SK-N-SH treated with all-trans-retinoic acid at 6 μM for 48 hours (cell line): ENCODE results near the gene GFRA1.

Experiments used
- ATAC-seq: fragments of 200-7000 bp; cut with Tn5 transposase; 3 replicates; pipeline ENCODE4 v1.9.1; 2020; ENCODE audit warnings: mild to moderate bottlenecking, moderate library complexity
- ARNTL ChIP-seq: fragments of 450-650 bp; formaldehyde crosslinking; IDR thresholded peaks from 2 replicates; pipeline ENCODE4 v1.5.0; 2020; ENCODE audit warnings: low read depth, mild to moderate bottlenecking, moderate library complexity, borderline replicate concordance
- BACH2 ChIP-seq: fragments of 250-450 bp; sonication (Bioruptor Pico); IDR thresholded peaks from 2 replicates; pipeline ENCODE4 v1.9.0; 2021; ENCODE audit warnings: mild to moderate bottlenecking, borderline replicate concordance
- CSDC2 ChIP-seq: fragments of 250-450 bp; sonication (Bioruptor Pico); IDR thresholded peaks from 2 replicates; pipeline ENCODE4 v1.5.0; 2020; ENCODE audit warnings: mild to moderate bottlenecking, moderate library complexity
- ESRRG ChIP-seq: fragments of 250-450 bp; sonication (Bioruptor Pico); IDR thresholded peaks from 2 replicates; pipeline ENCODE4 v1.6.1; 2021; ENCODE audit warnings: mild to moderate bottlenecking
- GLIS3 ChIP-seq: fragments of 250-450 bp; sonication (Bioruptor Pico); IDR thresholded peaks from 2 replicates; pipeline ENCODE4 v1.5.0; 2020; ENCODE audit warnings: mild to moderate bottlenecking, moderate library complexity
- ISL1 ChIP-seq: fragments of 250-450 bp; sonication (Bioruptor Pico); IDR thresholded peaks from 2 replicates; pipeline ENCODE4 v2.1.2; 2022; ENCODE audit warnings: mild to moderate bottlenecking, moderate library complexity
- OSR1 ChIP-seq: fragments of 250-450 bp; sonication (Bioruptor Pico); IDR thresholded peaks from 2 replicates; pipeline ENCODE4 v1.8.0; 2022; ENCODE audit warnings: moderate library complexity, mild to moderate bottlenecking, inconsistent platforms
- PPARA ChIP-seq: fragments of 250-450 bp; sonication (Bioruptor Pico); IDR thresholded peaks from 2 replicates; pipeline ENCODE4 v1.5.0; 2020; ENCODE audit warnings: mild to moderate bottlenecking, borderline replicate concordance
- RARB ChIP-seq: fragments of 250-450 bp; sonication (Bioruptor Pico); IDR thresholded peaks from 2 replicates; pipeline ENCODE4 v1.8.0; 2021; ENCODE audit warnings: mild to moderate bottlenecking, moderate library complexity
- SNAI2 ChIP-seq: fragments of 250-450 bp; sonication (Bioruptor Pico); IDR thresholded peaks from 2 replicates; pipeline ENCODE4 v1.5.0; 2020; ENCODE audit warnings: mild to moderate bottlenecking, moderate library complexity
- TCF4 ChIP-seq: fragments of 250-450 bp; sonication (Bioruptor Pico); IDR thresholded peaks from 2 replicates; pipeline ENCODE4 v1.8.0; 2021; ENCODE audit warnings: mild to moderate bottlenecking, moderate library complexity, borderline replicate concordance
- TOX ChIP-seq: fragments of 250-450 bp; sonication (Bioruptor Pico); IDR thresholded peaks from 2 replicates; pipeline ENCODE4 v1.8.0; 2021; ENCODE audit warnings: mild to moderate bottlenecking, moderate library complexity, borderline replicate concordance
- ZC3H10 ChIP-seq: fragments of 250-450 bp; sonication (Bioruptor Pico); IDR thresholded peaks from 2 replicates; pipeline ENCODE4 v1.5.1; 2021; ENCODE audit warnings: mild to moderate bottlenecking, moderate library complexity
- ZFP3 ChIP-seq: fragments of 250-450 bp; sonication (Bioruptor Pico); IDR thresholded peaks from 2 replicates; pipeline ENCODE4 v1.5.0; 2020; ENCODE audit warnings: mild to moderate bottlenecking, moderate library complexity
- ZFP30 ChIP-seq: fragments of 450-650 bp; formaldehyde crosslinking; IDR thresholded peaks from 2 replicates; pipeline ENCODE4 v1.5.0; 2022; ENCODE audit warnings: mild to moderate bottlenecking, moderate library complexity
- ZNF565 ChIP-seq: fragments of 450-650 bp; formaldehyde crosslinking; conservative IDR thresholded peaks from 2 replicates; pipeline ENCODE4 v1.5.0; 2020; ENCODE audit warnings: low read depth, mild to moderate bottlenecking, moderate library complexity
- ZNF70 ChIP-seq: fragments of 450-650 bp; formaldehyde crosslinking; IDR thresholded peaks from 2 replicates; pipeline ENCODE4 v1.5.0; 2020; ENCODE audit warnings: mild to moderate bottlenecking, moderate library complexity
- ZNF8 ChIP-seq: fragments of 450-650 bp; formaldehyde crosslinking; IDR thresholded peaks from 2 replicates; pipeline ENCODE4 v1.5.0; 2020; ENCODE audit warnings: mild to moderate bottlenecking, moderate library complexity
- TF ChIP-seq, protein P1 (sequence below): fragments of 250-450 bp; sonication (Bioruptor Pico); IDR thresholded peaks from 2 replicates; pipeline ENCODE4 v1.8.0; 2021; ENCODE audit warnings: low read depth, mild to moderate bottlenecking, moderate library complexity, borderline replicate concordance
- TF ChIP-seq, protein P2 (sequence below): fragments of 250-450 bp; sonication (Bioruptor Pico); IDR thresholded peaks from 2 replicates; pipeline ENCODE4 v1.8.0; 2020; ENCODE audit warnings: mild to moderate bottlenecking, moderate library complexity, borderline replicate concordance
- TF ChIP-seq, protein P3 (sequence below): fragments of 250-450 bp; sonication (Bioruptor Pico); IDR thresholded peaks from 2 replicates; pipeline ENCODE4 v1.5.1; 2020; ENCODE audit warnings: low read depth, mild to moderate bottlenecking, moderate library complexity
- TF ChIP-seq, protein P4 (sequence below): fragments of 250-450 bp; sonication (Bioruptor Pico); IDR thresholded peaks from 2 replicates; pipeline ENCODE4 v1.5.0; 2020; ENCODE audit warnings: mild to moderate bottlenecking, moderate library complexity

The GFRA1 gene

DNA sequence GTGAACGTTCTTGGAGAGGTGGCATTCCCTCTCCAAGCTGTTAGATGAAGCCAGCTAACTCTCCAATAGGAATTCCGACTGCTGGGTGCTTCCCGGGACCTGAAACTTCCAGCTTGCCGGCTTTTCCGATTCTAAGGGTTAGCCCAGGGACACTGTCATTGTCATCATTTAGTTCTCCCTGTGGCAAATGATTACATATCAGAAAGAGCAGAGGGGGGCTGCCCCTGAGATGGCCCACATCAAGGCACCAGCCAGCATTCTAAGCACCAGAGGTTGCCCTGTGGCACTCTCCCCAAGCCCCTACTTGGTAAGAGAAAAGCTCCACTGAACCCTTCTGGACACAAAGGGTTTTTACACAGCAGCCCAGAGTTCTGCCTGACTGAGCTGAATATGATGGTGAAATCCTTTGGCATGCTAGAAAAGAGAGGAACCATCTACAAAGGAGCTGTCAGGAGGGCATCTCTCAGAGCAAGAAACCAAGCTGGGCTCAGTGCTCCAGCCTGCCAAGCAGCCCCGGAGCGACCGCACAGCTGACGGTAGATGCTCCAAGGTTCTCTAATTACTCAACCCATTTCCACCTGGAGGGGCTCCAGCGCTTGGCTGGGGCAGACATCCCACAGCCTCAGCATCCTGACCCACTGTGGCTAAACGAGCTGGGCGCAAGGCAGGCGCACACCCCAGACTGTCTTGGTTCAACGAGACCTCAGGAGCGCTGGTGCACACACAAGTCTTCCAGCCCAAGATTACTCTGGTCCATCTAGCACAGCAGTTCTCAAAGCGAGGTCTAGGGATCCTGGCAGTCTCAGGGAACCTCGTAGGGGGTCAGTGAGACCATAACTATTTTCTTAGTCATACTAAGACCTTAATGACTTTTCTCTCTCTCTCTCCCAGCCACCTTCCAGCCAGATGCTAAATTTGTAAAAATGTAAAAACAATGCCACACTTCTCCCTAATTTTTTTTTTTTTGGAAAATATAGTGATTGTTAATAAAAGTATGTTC is 160.5 kb downstream of the GFRA1 start:
- TF ChIP-seq ZNF8: no peak
- ATAC-seq: no peak

DNA sequence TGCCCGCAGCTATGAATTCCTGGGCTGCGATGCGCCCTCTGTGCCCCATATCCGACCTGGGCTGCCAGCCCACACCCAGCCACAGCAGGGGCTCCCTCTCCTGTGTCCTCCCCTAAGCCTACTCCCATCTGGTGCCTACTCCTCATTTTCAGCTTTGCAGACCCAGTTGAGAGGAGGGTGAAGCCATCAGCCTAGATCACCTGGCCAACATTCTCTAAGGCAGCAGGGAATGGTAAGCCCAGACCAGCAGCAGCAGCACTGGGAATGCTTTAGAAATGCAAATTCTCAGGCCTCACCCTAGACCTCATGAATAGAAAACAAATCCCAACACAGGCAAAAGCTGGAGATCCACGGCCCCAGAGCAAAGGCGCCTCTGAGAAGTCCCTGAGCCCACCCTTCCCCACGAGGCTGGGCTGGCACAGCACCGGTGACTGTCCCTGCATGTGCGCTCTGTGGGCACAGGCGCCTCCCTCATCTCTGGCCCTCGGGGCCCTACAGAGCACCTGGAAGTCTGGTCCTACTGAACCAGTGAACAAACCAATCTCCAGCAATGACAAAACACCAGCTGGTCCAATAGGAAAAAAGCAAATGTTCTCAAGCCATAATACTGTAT is 161.4 kb downstream of the GFRA1 start:
- TF ChIP-seq, protein P1, sequence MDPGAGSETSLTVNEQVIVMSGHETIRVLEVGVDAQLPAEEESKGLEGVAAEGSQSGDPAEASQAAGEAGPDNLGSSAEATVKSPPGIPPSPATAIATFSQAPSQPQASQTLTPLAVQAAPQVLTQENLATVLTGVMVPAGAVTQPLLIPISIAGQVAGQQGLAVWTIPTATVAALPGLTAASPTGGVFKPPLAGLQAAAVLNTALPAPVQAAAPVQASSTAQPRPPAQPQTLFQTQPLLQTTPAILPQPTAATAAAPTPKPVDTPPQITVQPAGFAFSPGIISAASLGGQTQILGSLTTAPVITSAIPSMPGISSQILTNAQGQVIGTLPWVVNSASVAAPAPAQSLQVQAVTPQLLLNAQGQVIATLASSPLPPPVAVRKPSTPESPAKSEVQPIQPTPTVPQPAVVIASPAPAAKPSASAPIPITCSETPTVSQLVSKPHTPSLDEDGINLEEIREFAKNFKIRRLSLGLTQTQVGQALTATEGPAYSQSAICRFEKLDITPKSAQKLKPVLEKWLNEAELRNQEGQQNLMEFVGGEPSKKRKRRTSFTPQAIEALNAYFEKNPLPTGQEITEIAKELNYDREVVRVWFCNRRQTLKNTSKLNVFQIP (CRISPR knock-in tag): no peak
- TF ChIP-seq ZNF8 (no peak), ZNF565 (CRISPR knock-in tag) (no peak), ZFP3 (CRISPR knock-in tag) (no peak), ZC3H10 (no peak), ARNTL (CRISPR knock-in tag) (no peak), ISL1 (CRISPR knock-in tag) (no peak), ZNF70 (CRISPR knock-in tag) (no peak), RARB (no peak), OSR1 (no peak), GLIS3 (CRISPR knock-in tag) (no peak), SNAI2 (CRISPR knock-in tag) (no peak), ZFP30 (CRISPR knock-in tag) (no peak), TOX (CRISPR knock-in tag) (no peak), CSDC2 (no peak)
- TF ChIP-seq, protein P2, sequence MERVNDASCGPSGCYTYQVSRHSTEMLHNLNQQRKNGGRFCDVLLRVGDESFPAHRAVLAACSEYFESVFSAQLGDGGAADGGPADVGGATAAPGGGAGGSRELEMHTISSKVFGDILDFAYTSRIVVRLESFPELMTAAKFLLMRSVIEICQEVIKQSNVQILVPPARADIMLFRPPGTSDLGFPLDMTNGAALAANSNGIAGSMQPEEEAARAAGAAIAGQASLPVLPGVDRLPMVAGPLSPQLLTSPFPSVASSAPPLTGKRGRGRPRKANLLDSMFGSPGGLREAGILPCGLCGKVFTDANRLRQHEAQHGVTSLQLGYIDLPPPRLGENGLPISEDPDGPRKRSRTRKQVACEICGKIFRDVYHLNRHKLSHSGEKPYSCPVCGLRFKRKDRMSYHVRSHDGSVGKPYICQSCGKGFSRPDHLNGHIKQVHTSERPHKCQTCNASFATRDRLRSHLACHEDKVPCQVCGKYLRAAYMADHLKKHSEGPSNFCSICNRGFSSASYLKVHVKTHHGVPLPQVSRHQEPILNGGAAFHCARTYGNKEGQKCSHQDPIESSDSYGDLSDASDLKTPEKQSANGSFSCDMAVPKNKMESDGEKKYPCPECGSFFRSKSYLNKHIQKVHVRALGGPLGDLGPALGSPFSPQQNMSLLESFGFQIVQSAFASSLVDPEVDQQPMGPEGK (CRISPR knock-in tag): no peak
- TF ChIP-seq, protein P3, sequence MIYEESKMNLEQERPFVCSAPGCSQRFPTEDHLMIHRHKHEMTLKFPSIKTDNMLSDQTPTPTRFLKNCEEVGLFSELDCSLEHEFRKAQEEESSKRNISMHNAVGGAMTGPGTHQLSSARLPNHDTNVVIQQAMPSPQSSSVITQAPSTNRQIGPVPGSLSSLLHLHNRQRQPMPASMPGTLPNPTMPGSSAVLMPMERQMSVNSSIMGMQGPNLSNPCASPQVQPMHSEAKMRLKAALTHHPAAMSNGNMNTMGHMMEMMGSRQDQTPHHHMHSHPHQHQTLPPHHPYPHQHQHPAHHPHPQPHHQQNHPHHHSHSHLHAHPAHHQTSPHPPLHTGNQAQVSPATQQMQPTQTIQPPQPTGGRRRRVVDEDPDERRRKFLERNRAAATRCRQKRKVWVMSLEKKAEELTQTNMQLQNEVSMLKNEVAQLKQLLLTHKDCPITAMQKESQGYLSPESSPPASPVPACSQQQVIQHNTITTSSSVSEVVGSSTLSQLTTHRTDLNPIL (CRISPR knock-in tag): no peak
- TF ChIP-seq, protein P4, sequence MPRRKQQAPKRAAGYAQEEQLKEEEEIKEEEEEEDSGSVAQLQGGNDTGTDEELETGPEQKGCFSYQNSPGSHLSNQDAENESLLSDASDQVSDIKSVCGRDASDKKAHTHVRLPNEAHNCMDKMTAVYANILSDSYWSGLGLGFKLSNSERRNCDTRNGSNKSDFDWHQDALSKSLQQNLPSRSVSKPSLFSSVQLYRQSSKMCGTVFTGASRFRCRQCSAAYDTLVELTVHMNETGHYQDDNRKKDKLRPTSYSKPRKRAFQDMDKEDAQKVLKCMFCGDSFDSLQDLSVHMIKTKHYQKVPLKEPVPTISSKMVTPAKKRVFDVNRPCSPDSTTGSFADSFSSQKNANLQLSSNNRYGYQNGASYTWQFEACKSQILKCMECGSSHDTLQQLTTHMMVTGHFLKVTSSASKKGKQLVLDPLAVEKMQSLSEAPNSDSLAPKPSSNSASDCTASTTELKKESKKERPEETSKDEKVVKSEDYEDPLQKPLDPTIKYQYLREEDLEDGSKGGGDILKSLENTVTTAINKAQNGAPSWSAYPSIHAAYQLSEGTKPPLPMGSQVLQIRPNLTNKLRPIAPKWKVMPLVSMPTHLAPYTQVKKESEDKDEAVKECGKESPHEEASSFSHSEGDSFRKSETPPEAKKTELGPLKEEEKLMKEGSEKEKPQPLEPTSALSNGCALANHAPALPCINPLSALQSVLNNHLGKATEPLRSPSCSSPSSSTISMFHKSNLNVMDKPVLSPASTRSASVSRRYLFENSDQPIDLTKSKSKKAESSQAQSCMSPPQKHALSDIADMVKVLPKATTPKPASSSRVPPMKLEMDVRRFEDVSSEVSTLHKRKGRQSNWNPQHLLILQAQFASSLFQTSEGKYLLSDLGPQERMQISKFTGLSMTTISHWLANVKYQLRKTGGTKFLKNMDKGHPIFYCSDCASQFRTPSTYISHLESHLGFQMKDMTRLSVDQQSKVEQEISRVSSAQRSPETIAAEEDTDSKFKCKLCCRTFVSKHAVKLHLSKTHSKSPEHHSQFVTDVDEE (CRISPR knock-in tag): no peak
- ATAC-seq: no peak

DNA sequence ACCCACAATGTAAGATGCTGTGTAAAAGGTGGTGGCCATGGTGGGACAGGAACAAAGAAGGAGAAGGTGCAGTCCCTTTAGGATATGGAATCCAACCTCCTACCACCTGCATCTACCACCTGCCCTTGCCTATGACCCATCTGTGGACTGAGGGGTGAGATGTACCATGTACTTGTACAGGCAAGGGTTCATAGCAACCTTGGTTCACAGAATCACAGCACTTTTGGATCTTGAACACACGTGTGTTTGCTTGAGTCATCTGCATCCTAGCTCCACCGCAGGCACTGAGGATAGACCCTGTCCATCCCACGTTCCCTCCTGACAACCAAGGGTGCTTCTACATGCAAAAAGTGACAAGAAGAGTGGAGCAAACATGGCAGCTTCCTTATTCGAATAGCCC is 162.3 kb downstream of the GFRA1 start:
- ATAC-seq: no peak
- TF ChIP-seq, protein P4 (CRISPR knock-in tag): no peak
- TF ChIP-seq ARNTL (CRISPR knock-in tag) (no peak), TCF4 (no peak), BACH2 (CRISPR knock-in tag) (no peak), ISL1 (CRISPR knock-in tag) (no peak), OSR1 (no peak), ZNF8 (no peak), SNAI2 (CRISPR knock-in tag) (no peak), ZFP3 (CRISPR knock-in tag) (no peak), PPARA (CRISPR knock-in tag) (no peak), ESRRG (no peak), ZNF565 (CRISPR knock-in tag) (no peak), TOX (CRISPR knock-in tag) (no peak)
- TF ChIP-seq, protein P1 (CRISPR knock-in tag): no peak
